GM12878 (cell line): Measurements from ENCODE around the gene KRT37. TPM values are rescaled to one million over a fixed set of nuclear protein-coding genes. Genes with fewer than 3 reads are reported as not detected.

Experiments
- ATAC-seq: fragments of 200-7000 bp; cut with Tn5 transposase; 3 replicates; pipeline ENCODE4 v1.9.1; 2020; ENCODE audit warnings: mild to moderate bottlenecking, moderate library complexity
- BruUV-seq: library from RNA; stranded (reverse); fragments of 400-500 nt; replicated peaks from 2 replicates; lab custom pipeline; 2021; lab: Mats Ljungman, UMichigan
- CTCF ChIA-PET: fragments of 300-600 bp; sonication (Branson Sonifier 250); formaldehyde crosslinking; extraction: SDS; loops from one replicate; lab custom pipeline; 2021; ENCODE audit warnings: inconsistent platforms; lab: Yijun Ruan, JAX
- POLR2A ChIA-PET: fragments of 350-600 bp; formaldehyde crosslinking; extraction: SDS; loops from one replicate; lab custom pipeline; 2021; ENCODE audit warnings: inconsistent platforms; lab: Charles Lee
- RAD21 ChIA-PET: fragments of 300-600 bp; sonication (Branson Sonifier 250); formaldehyde crosslinking; loops from one replicate; lab custom pipeline; 2023; ENCODE audit warnings: antibody characterized with exemption; ENCODE audit not compliant: unreplicated experiment; lab: Charles Lee
- SMC1A ChIA-PET: fragments of 300-600 bp; sonication (Branson Sonifier 250); formaldehyde crosslinking; loops from one replicate; lab custom pipeline; 2023; ENCODE audit not compliant: unreplicated experiment, uncharacterized antibody; lab: Charles Lee
- DNase-seq: peaks from one replicate; pipeline ENCODE4 v3.0.0-alpha.2; 2011; ENCODE audit warnings: low read depth, low spot score
- FAIRE-seq: peaks from 3 replicates; lab custom pipeline; 2011; peaks lifted over from hg19 to GRCh38; lab: Jason Lieb, UNC
- H2AFZ ChIP-seq: 2 replicates; pipeline ENCODE4 v1.6.0; 2011; ENCODE audit warnings: low read depth, low read length, control low read depth; ENCODE audit not compliant: control insufficient read depth
- H3K27ac ChIP-seq: 2 replicates; pipeline ENCODE4 v1.5.1; 2011; ENCODE audit warnings: control low read depth; ENCODE audit not compliant: control insufficient read depth, insufficient read depth
- H3K27me3 ChIP-seq, 2 experiments: replicated peaks in 1 of 2; 2 replicates each; pipeline versions ENCODE4 v1.6.0 to v1.6.1; 2011; ENCODE audit warnings: low read length in 1 of 2; ENCODE audit not compliant: control insufficient read depth in 2 of 2, insufficient read depth in 2 of 2
- H3K36me3 ChIP-seq, 2 experiments: 2 replicates each; pipeline ENCODE4 v1.5.1; 2011; ENCODE audit warnings: low read length in 1 of 2; ENCODE audit not compliant: control insufficient read depth in 2 of 2, insufficient read depth in 2 of 2
- H3K4me1 ChIP-seq: 2 replicates; pipeline ENCODE4 v1.6.1; 2011; ENCODE audit warnings: mild to moderate bottlenecking, low read length, moderate library complexity, mixed read lengths; ENCODE audit not compliant: control insufficient read depth, insufficient read depth
- H3K4me2 ChIP-seq: 2 replicates; pipeline ENCODE4 v1.6.0; 2011; ENCODE audit warnings: control low read depth; ENCODE audit not compliant: control insufficient read depth, insufficient read depth
- H3K4me3 ChIP-seq: fragments of 200-600 bp; sonication (generic); 2 replicates; pipeline ENCODE4 v1.5.1; 2016
- H3K79me2 ChIP-seq: 2 replicates; pipeline ENCODE4 v1.6.0; 2011; ENCODE audit warnings: low read length; ENCODE audit not compliant: control insufficient read depth, insufficient read depth
- H3K9ac ChIP-seq: 2 replicates; pipeline ENCODE4 v1.8.0; 2011; ENCODE audit warnings: low read length, control low read depth, mixed read lengths; ENCODE audit not compliant: control insufficient read depth, insufficient read depth
- H3K9me3 ChIP-seq: replicated peaks from 3 replicates; pipeline ENCODE4 v1.5.1; 2011; ENCODE audit warnings: mild to moderate bottlenecking, low read length; ENCODE audit not compliant: control insufficient read depth, insufficient read depth
- H4K20me1 ChIP-seq: 2 replicates; pipeline ENCODE4 v1.6.0; 2011; ENCODE audit not compliant: control insufficient read depth, insufficient read depth
- KAT2A ChIP-seq: conservative IDR thresholded peaks from 2 replicates; pipeline ENCODE4 v1.6.1; 2011; ENCODE audit warnings: low read depth, low read length; ENCODE audit not compliant: control insufficient read depth
- NR2C1 ChIP-seq: fragments of 450-650 bp; IDR thresholded peaks from 2 replicates; pipeline ENCODE4 v1.6.1; 2017; ENCODE audit warnings: antibody characterized with exemption, mild to moderate bottlenecking, moderate library complexity
- ZBED1 ChIP-seq: IDR thresholded peaks from 2 replicates; pipeline ENCODE4 v1.6.1; 2016; ENCODE audit warnings: borderline replicate concordance
- WGBS: methylation state at CpG from one replicate; pipeline ENCODE4 v1.1.6; 2016; ENCODE audit warnings: low lambda C conversion rate; ENCODE audit not compliant: insufficient replicate concordance, insufficient coverage; ENCODE audit errors: missing lambda C conversion rate; 5-methylcytosine and 5-hydroxymethylcytosine counted together
- in situ Hi-C: fragments of 300-500 bp; cut with MboI; formaldehyde crosslinking; loops from 9 replicates; pipeline ENCODE4 v1.14.3; 2018; ENCODE audit warnings: mixed read lengths
- intact Hi-C: fragments of 100-400 bp; cut with micrococcal nuclease; formaldehyde crosslinking; loops from one replicate; pipeline ENCODE4 v1.14.2; 2022; ENCODE audit not compliant: unreplicated experiment
- polyA plus RNA-seq, 11 experiments: library from polyadenylated mRNA; depleted of rRNA in 4 of 11; unstranded in 6 of 11; stranded (reverse) in 5 of 11; fragments of >200 nt; fragmentation: Nextera tagmentation in 4 of 11; fragmentation: Illumina TruSeq in 1 of 11; extraction: Ambion mirVana in 4 of 11; extraction: Trizol in 1 of 11; gene quantifications; 1 replicate in 1 of 11; 2 replicates in 10 of 11; pipeline versions ENCODE4 v1.2.1 to v1.2.3, GENCODE V29; 2011 to 2016; ENCODE audit warnings: inconsistent platforms in 2 of 11, missing spikeins in 2 of 11, low read depth in 1 of 11
- total RNA-seq, 4 experiments: library from RNA; depleted of rRNA in 3 of 4; stranded (reverse); fragments of >200 nt in 3 of 4; fragmentation: Illumina TruSeq in 1 of 4; extraction: Trizol in 1 of 4; gene quantifications; 2 replicates each; pipeline versions ENCODE4 v1.2.1 to v1.2.3, GENCODE V29; 2013 to 2021
- TF ChIP-seq, protein P1 (sequence below): fragments of 450-650 bp; IDR thresholded peaks from 2 replicates; pipeline ENCODE4 v1.6.1; 2017; ENCODE audit warnings: mild to moderate bottlenecking, moderate library complexity
- TF ChIP-seq, protein P2 (sequence below): IDR thresholded peaks from 2 replicates; pipeline ENCODE4 v1.6.1; 2012; ENCODE audit warnings: low read length, inconsistent platforms

KRT37 gene
- total and polyA plus RNA-seq, 10 of the 15 experiments (the other 5 are each of a cell fraction or from before 2014, with no cell fraction given) = not detected

DNA sequence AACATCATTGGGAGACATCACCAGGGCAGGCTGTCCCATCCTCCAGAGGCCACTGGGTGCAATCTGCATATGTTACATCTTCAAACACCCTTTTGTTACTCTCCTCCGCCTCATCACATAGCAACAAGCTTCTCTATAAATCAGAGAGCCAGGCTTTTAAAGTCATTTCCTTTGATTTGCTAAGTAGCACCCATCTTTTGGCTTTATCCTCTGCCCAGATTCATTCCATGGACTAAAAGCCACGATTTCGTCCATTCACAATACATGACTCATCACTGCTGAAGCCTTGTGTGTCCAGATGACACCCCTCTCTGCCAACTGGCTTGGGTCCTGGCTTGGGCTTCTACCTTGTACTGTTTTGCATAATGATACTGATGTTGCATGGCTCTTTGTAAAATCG, 18.4 kb upstream of the KRT37 start (continued):
- TF ChIP-seq, protein P1, sequence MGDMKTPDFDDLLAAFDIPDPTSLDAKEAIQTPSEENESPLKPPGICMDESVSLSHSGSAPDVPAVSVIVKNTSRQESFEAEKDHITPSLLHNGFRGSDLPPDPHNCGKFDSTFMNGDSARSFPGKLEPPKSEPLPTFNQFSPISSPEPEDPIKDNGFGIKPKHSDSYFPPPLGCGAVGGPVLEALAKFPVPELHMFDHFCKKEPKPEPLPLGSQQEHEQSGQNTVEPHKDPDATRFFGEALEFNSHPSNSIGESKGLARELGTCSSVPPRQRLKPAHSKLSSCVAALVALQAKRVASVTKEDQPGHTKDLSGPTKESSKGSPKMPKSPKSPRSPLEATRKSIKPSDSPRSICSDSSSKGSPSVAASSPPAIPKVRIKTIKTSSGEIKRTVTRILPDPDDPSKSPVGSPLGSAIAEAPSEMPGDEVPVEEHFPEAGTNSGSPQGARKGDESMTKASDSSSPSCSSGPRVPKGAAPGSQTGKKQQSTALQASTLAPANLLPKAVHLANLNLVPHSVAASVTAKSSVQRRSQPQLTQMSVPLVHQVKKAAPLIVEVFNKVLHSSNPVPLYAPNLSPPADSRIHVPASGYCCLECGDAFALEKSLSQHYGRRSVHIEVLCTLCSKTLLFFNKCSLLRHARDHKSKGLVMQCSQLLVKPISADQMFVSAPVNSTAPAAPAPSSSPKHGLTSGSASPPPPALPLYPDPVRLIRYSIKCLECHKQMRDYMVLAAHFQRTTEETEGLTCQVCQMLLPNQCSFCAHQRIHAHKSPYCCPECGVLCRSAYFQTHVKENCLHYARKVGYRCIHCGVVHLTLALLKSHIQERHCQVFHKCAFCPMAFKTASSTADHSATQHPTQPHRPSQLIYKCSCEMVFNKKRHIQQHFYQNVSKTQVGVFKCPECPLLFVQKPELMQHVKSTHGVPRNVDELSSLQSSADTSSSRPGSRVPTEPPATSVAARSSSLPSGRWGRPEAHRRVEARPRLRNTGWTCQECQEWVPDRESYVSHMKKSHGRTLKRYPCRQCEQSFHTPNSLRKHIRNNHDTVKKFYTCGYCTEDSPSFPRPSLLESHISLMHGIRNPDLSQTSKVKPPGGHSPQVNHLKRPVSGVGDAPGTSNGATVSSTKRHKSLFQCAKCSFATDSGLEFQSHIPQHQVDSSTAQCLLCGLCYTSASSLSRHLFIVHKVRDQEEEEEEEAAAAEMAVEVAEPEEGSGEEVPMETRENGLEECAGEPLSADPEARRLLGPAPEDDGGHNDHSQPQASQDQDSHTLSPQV = no peak
- TF ChIP-seq KAT2A (no peak), NR2C1 (no peak)
- TF ChIP-seq, all 136 proteins: peak for 0

DNA sequence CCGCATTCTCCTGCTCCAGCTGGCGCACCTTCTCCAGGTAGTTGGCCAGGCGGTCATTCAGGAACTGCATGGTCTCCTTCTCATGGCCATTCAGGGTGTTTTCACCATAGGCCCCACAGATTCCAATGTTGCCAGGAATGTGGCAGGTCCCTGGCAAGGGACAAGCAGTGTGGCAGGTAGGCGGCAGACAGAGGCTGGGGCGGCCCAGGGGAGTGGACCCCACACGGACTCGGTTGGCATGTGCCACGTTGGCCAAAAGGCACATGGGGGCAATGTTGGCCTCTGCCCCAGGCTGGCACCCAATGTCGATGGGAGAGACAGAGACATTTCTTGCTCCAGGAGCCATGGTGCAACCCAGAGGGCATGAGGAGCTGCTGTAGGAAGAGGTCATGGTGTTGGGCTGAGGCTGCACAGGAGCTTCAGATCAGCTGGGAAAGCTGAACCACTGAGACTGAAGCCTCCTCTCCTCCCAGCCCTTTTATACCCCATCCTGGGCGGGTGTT, 16.2 kb upstream of the KRT37 start, which contains the start of gene KRT38:
Gene KRT38, minus strand, starts transcription at position 453 of the 503 bp plus-strand sequence. Its CDS starts 62 bp downstream, at position 391.
- Histone ChIP-seq H3K9me3 (no peaks in the 10 kb centered on the region), H3K9ac (no peak within 1 kb of the TSS), H3K4me1 (no peaks in the 10 kb centered on the region), H3K27ac (no peak within 1 kb of the TSS), H3K4me3 (no peak within 1 kb of the TSS), H3K79me2 (no peaks in the 10 kb centered on the region), H3K36me3 (no peaks in the 10 kb centered on the region), H2AFZ (no peak within 1 kb of the TSS), H4K20me1 (no peaks in the 10 kb centered on the region), H3K27me3 (peaks cover 4 to 8% of the 10 kb centered on the region in 2 experiments; a peak in 3 of 4 replicates), H3K4me2 (no peak within 1 kb of the TSS)
- ATAC-seq (no peak), FAIRE-seq (no peak), DNase-seq (no peak)
- in situ Hi-C loops = no loop called here
- RAD21 ChIA-PET = no interaction called here
- POLR2A ChIA-PET = no interaction called here
- CTCF ChIA-PET = no interaction called here
- SMC1A ChIA-PET = no interaction called here
- intact Hi-C loops = no loop called here
- TF ChIP-seq, protein P2, sequence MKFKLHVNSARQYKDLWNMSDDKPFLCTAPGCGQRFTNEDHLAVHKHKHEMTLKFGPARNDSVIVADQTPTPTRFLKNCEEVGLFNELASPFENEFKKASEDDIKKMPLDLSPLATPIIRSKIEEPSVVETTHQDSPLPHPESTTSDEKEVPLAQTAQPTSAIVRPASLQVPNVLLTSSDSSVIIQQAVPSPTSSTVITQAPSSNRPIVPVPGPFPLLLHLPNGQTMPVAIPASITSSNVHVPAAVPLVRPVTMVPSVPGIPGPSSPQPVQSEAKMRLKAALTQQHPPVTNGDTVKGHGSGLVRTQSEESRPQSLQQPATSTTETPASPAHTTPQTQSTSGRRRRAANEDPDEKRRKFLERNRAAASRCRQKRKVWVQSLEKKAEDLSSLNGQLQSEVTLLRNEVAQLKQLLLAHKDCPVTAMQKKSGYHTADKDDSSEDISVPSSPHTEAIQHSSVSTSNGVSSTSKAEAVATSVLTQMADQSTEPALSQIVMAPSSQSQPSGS = no peak
- TF ChIP-seq ZBED1 = no peak
- no TSS peak for BruUV-seq
- WGBS = 30% methylated on average over 10 of the region's 10 CpGs
